Right renal cortex interstitium (tissue), 3 donors: ENCODE data around the gene ADGRL4. TPM values are rescaled to one million over a fixed set of nuclear protein-coding genes. Genes with fewer than 3 reads are reported as not detected.
"Not testable (repeated sequence)": the region's sequence is repeated elsewhere in the genome, so short reads cannot be mapped to it uniquely, and the experiment has no call there.

Experiments used
- DNase-seq, 3 donors: peaks; one replicate each; pipeline ENCODE4 v3.0.0-alpha.2; 2013; ENCODE audit warnings: low read depth in 3 of 3, low spot score in 2 of 3
- polyA plus RNA-seq, 3 donors: library from polyadenylated mRNA; unstranded; fragments of 120-200 nt; gene quantifications; one replicate each; pipeline ENCODE4 v1.2.1, GENCODE V29; 2013; ENCODE audit not compliant: insufficient read length in 3 of 3

Gene ADGRL4
- polyA plus RNA-seq, 3 donors, result 24.6 to 28.3 (median 26.7) TPM

GRCh38 chr1:78919150-78919549 lies 87.4 kb downstream of the ADGRL4 start:
- no peak for DNase-seq

GRCh38 chr1:78918157-78918556 lies 88.4 kb downstream of the ADGRL4 start:
- no peak for DNase-seq

GRCh38 chr1:78916986-78917385 lies 89.5 kb downstream of the ADGRL4 start:
- no peak for DNase-seq

- DNase-seq, result no peak
Observed at GRCh38 chr1:78913950-78914349, 92.6 kb downstream of the ADGRL4 start.

GRCh38 chr1:78911956-78912880 lies 94.3 kb downstream of the ADGRL4 start:
- DNase-seq, result no peak

- DNase-seq, result no peak
Observed at GRCh38 chr1:78902641-78903040, 103.9 kb downstream of the ADGRL4 start.

GRCh38 chr1:78894811-78895210 lies 111.7 kb downstream of the ADGRL4 start:
- no peak for DNase-seq

- DNase-seq, result no peak
Observed at GRCh38 chr1:78892260-78892840, 114.2 kb downstream of the ADGRL4 start.

- no peak for DNase-seq
Observed at GRCh38 chr1:78887458-78887857, 119.1 kb downstream of the ADGRL4 start.

GRCh38 chr1:78884685-78885452 lies 121.7 kb downstream of the ADGRL4 start:
- DNase-seq, result no peak

- DNase-seq, result no peak
Observed at GRCh38 chr1:78880223-78880622, 126.3 kb downstream of the ADGRL4 start.

- not testable (repeated sequence) for DNase-seq
Observed at GRCh38 chr1:78875986-78876385, 130.5 kb downstream of the ADGRL4 start.

- DNase-seq, result not testable (repeated sequence)
Observed at GRCh38 chr1:78872801-78873200, 133.7 kb downstream of the ADGRL4 start.

GRCh38 chr1:78871249-78871648 lies 135.3 kb downstream of the ADGRL4 start:
- DNase-seq, result no peak

GRCh38 chr1:78869136-78869535 lies 137.4 kb downstream of the ADGRL4 start:
- DNase-seq, result no peak

GRCh38 chr1:78864175-78864574 lies 142.4 kb downstream of the ADGRL4 start:
- DNase-seq, result no peak

GRCh38 chr1:78856096-78856495 lies 150.4 kb downstream of the ADGRL4 start:
- DNase-seq, result no peak

- no peak for DNase-seq
Observed at GRCh38 chr1:78855258-78855657, 151.3 kb downstream of the ADGRL4 start.

GRCh38 chr1:78854556-78854955 lies 152.0 kb downstream of the ADGRL4 start:
- DNase-seq, result no peak

- no peak for DNase-seq
Observed at GRCh38 chr1:78843546-78843945, 163.0 kb downstream of the ADGRL4 start.

- no peak for DNase-seq
Observed at GRCh38 chr1:78843111-78843510, 163.4 kb downstream of the ADGRL4 start.
